ENCODE data around the gene REV3L. TPM values are rescaled to one million over a fixed set of nuclear protein-coding genes. Genes with fewer than 3 reads are reported as not detected.

The REV3L gene
- total and polyA plus RNA-seq, 2 of the 13 experiments (the other 11 are each of a cell fraction or from before 2014, with no cell fraction given): 12.8 to 31.3 TPM

- Histone ChIP-seq H3K36me3 (replicated peaks in 1 of 2; ENCODE audit: control insufficient read depth in 1 of 2, insufficient read depth in 2 of 2, low read length in 2 of 2) (peaks cover 11 to 36% of the 10 kb centered on the region in 2 experiments), H3K27ac (ENCODE audit: extremely low read length, insufficient read depth, low read length) (no peak overlapping the region), H3K4me3 (replicated peaks in 1 of 3; ENCODE audit: insufficient read depth in 1 of 3, low read depth in 2 of 3, low read length in 3 of 3) (no peak overlapping the region), H3K4me1 (ENCODE audit: insufficient read depth, low read length) (peaks cover 36% of the 10 kb centered on the region), H4K20me1 (ENCODE audit: insufficient read depth, low read length) (no peaks in the 10 kb centered on the region), H3K27me3 (ENCODE audit: control insufficient read depth in 1 of 2, insufficient read depth in 2 of 2, low read length in 2 of 2) (no peaks in the 10 kb centered on the region), H3K9me3 (ENCODE audit: low read length) (peaks cover 19% of the 10 kb centered on the region), H3K4me2 (ENCODE audit: low read depth, low read length) (no peak overlapping the region), H3K9ac (ENCODE audit: insufficient read depth, low read depth, low read length) (no peak overlapping the region), H2AFZ (ENCODE audit: low read length) (no peak overlapping the region), H3K79me2 (ENCODE audit: insufficient read depth, low read length) (no peaks in the 10 kb centered on the region)
- 65% methylated on average over 1 of the region's 1 CpG for WGBS (ENCODE audit: low lambda C conversion rate)
- TF ChIP-seq HNF4G (IDR thresholded peaks at IDR 0.05; ENCODE audit: borderline replicate concordance, low read depth, low read length) (peak; percentile 36; the same call in 1 of the 2 replicates), HNF4G (CRISPR knock-in tag; IDR thresholded peaks at IDR 0.05; ENCODE audit: borderline replicate concordance, low read depth) (no peak), HNF4A (CRISPR knock-in tag; IDR thresholded peaks at IDR 0.05) (peak; percentile 80), SPEN (CRISPR knock-in tag; IDR thresholded peaks at IDR 0.05; ENCODE audit: low read depth) (no peak)
- ATAC-seq (peak; percentile 52; the same call in 2 of the 3 replicates), DNase-seq (ENCODE audit: low spot score) (no peak), FAIRE-seq (no peak)
- ChIA-PET CTCF (ENCODE audit: low intra/inter-chr PET ratio, low total read pairs) (no interaction called here), POLR2A (no interaction called here)
- in situ Hi-C loops (cut with HindIII; ENCODE audit: extremely low pct_ligation_motif_present, low pct_unique_long_range_greater_than_20kb) (no loop called here), intact Hi-C loops (cut with micrococcal nuclease; ENCODE audit: unreplicated experiment) (no loop called here)
- BruUV-seq (replicated peaks): no TSS peak
These were observed 205.2 kb downstream of the REV3L start for GRCh38 chr6:111277819-111278218.

GRCh38 chr6:111276736-111277135 lies 206.3 kb downstream of the REV3L start:
- ChIA-PET CTCF (ENCODE audit: low intra/inter-chr PET ratio, low total read pairs) (no interaction called here), POLR2A (no interaction called here)
- no peak overlapping the region for H3K4me3 ChIP-seq (replicated peaks in 1 of 3; ENCODE audit: insufficient read depth in 1 of 3, low read depth in 2 of 3, low read length in 3 of 3)
- peaks cover 11 to 36% of the 10 kb centered on the region in 2 experiments for H3K36me3 ChIP-seq (replicated peaks in 1 of 2; ENCODE audit: control insufficient read depth in 1 of 2, insufficient read depth in 2 of 2, low read length in 2 of 2)
- no peak for TF ChIP-seq PTBP1 (IDR thresholded peaks at IDR 0.05; ENCODE audit: low read depth, low read length, poor library complexity, severe bottlenecking)
- no peak for TF ChIP-seq MEIS1 (CRISPR knock-in tag; IDR thresholded peaks at IDR 0.05; ENCODE audit: borderline replicate concordance)
- no peak for TF ChIP-seq ZNF878 (CRISPR knock-in tag; IDR thresholded peaks at IDR 0.05)
- TF ChIP-seq ZNF691 (CRISPR knock-in tag; IDR thresholded peaks at IDR 0.05; ENCODE audit: borderline replicate concordance, low read depth): no peak
- no peak for TF ChIP-seq TFDP1 (CRISPR knock-in tag; IDR thresholded peaks at IDR 0.05; ENCODE audit: borderline replicate concordance)
- TF ChIP-seq MAF1 (CRISPR knock-in tag; IDR thresholded peaks at IDR 0.05; ENCODE audit: borderline replicate concordance): no peak
- no peak for TF ChIP-seq SOX13 (IDR thresholded peaks at IDR 0.05)
- TF ChIP-seq SOX13 (CRISPR knock-in tag; conservative IDR thresholded peaks at IDR 0.05 in 1 of 2, IDR thresholded peaks at IDR 0.05 in 1 of 2): no peak
- no peak overlapping the region for H3K9ac ChIP-seq (ENCODE audit: insufficient read depth, low read depth, low read length)
- ATAC-seq (no peak), DNase-seq (ENCODE audit: low spot score) (no peak), FAIRE-seq (no peak)
- intact Hi-C loops (cut with micrococcal nuclease; ENCODE audit: unreplicated experiment) (no loop called here), in situ Hi-C loops (cut with HindIII; ENCODE audit: extremely low pct_ligation_motif_present, low pct_unique_long_range_greater_than_20kb) (no loop called here)
- H3K9me3 ChIP-seq (ENCODE audit: low read length): peaks cover 19% of the 10 kb centered on the region
- H3K79me2 ChIP-seq (ENCODE audit: insufficient read depth, low read length): no peaks in the 10 kb centered on the region
- H3K27me3 ChIP-seq (ENCODE audit: control insufficient read depth in 1 of 2, insufficient read depth in 2 of 2, low read length in 2 of 2): no peaks in the 10 kb centered on the region
- H2AFZ ChIP-seq (ENCODE audit: low read length): no peak overlapping the region
- H3K27ac ChIP-seq (ENCODE audit: extremely low read length, insufficient read depth, low read length): no peak overlapping the region
- peak overlapping the region; percentile 23; the same call in 1 of the 2 replicates for H3K4me2 ChIP-seq (ENCODE audit: low read depth, low read length)
- WGBS (ENCODE audit: low lambda C conversion rate): 89% methylated on average over 3 of the region's 3 CpGs
- no TSS peak for BruUV-seq (replicated peaks)
- H4K20me1 ChIP-seq (ENCODE audit: insufficient read depth, low read length): no peaks in the 10 kb centered on the region
- H3K4me1 ChIP-seq (ENCODE audit: insufficient read depth, low read length): peaks cover 28% of the 10 kb centered on the region

Data from HepG2 (cell line).